Measurements from ENCODE around the gene FKBP14. TPM values are rescaled to one million over a fixed set of nuclear protein-coding genes. Genes with fewer than 3 reads are reported as not detected.

Gene FKBP14
- total RNA-seq, 1 experiment from 2014 or later = 11.5 TPM

GRCh38 chr7:29996321-29996720 lies 30.2 kb downstream of the FKBP14 start:
- Histone ChIP-seq H2BK20ac (ENCODE audit: low read depth, low read length, poor library complexity, severe bottlenecking) (no peak overlapping the region), H3T11ph (ENCODE audit: low read length) (no peak overlapping the region), H3K79me2 (ENCODE audit: insufficient read depth, low read length) (no peaks in the 10 kb centered on the region), H3K14ac (ENCODE audit: insufficient read depth, low read length) (no peak overlapping the region), H4K8ac (replicated peaks; ENCODE audit: insufficient read length, low read depth, low read length) (no peak overlapping the region), H3K4me2 (ENCODE audit: insufficient read depth, insufficient read length, low read length) (no peak overlapping the region), H3K27me3 (ENCODE audit: insufficient read depth, low read length) (no peaks in the 10 kb centered on the region), H3K4ac (ENCODE audit: low read depth, low read length) (no peak overlapping the region), H2BK120ac (ENCODE audit: low read depth, low read length, poor library complexity, severe bottlenecking) (no peak overlapping the region), H4K91ac (ENCODE audit: insufficient read length, low read depth, low read length) (no peak overlapping the region), H3K9ac (ENCODE audit: extremely low read depth, insufficient read length, low read length) (no peak overlapping the region), H3K23me2 (ENCODE audit: insufficient read length, low read depth, low read length, poor library complexity, severe bottlenecking) (no peaks in the 10 kb centered on the region), H2AK5ac (ENCODE audit: insufficient read length, low read length) (no peak overlapping the region), H2AFZ (ENCODE audit: low read length) (no peak overlapping the region), H2BK5ac (ENCODE audit: insufficient read length, low read length) (no peak overlapping the region), H3K27ac (ENCODE audit: insufficient read length, low read depth, low read length) (no peak overlapping the region), H2BK15ac (ENCODE audit: low read depth, low read length) (no peak overlapping the region), H2BK12ac (ENCODE audit: insufficient read length, low read depth, low read length) (no peak overlapping the region), H3K9me3 (ENCODE audit: control insufficient read depth, low read depth, low read length) (peaks cover 5% of the 10 kb centered on the region), H3K23ac (ENCODE audit: insufficient read length, low read depth, low read length) (no peak overlapping the region), H3K79me1 (ENCODE audit: insufficient read depth, low read depth, low read length, poor library complexity, severe bottlenecking) (no peaks in the 10 kb centered on the region), H3K4me1 (ENCODE audit: insufficient read depth, low read length) (no peaks in the 10 kb centered on the region; the same call in 1 of the 2 replicates), H4K20me1 (ENCODE audit: control insufficient read depth, insufficient read depth, insufficient read length) (no peaks in the 10 kb centered on the region), H3K18ac (ENCODE audit: insufficient read length, low read depth, low read length) (no peak overlapping the region), H4K5ac (ENCODE audit: insufficient read length, low read depth, low read length) (no peak overlapping the region), H3K56ac (ENCODE audit: insufficient read length, low read depth, low read length) (no peak overlapping the region)
- Mint-ChIP-seq H3K4me3 (no peak overlapping the region), H3K27me3 (ENCODE audit: low read depth) (peaks cover 6% of the 10 kb centered on the region; the same call in 1 of the 2 replicates), H3K27ac (no peak overlapping the region), H3K36me3 (ENCODE audit: insufficient read depth in 1 of 3, low read depth in 3 of 3) (peaks cover 8 to 14% (median 10%) of the 10 kb centered on the region in 3 experiments; a peak in 5 of 7 replicates), H3K4me1 (peaks cover 8 to 10% of the 10 kb centered on the region in 2 experiments), H3K9me3 (peaks cover 34 to 45% of the 10 kb centered on the region in 2 experiments)
- DNase-seq = no peak
- no peak for TF ChIP-seq CTCF (conservative IDR thresholded peaks at IDR 0.05)

Data from H9 (cell line).